GM23338 (cell line): Measurements from ENCODE around the gene ANKH.

ENCODE experiments used
- CTCF ChIP-seq, 2 experiments: fragments of 200-600 bp in 1 of 2; sonication (generic) in 1 of 2; conservative IDR thresholded peaks; 2 replicates each; pipeline versions ENCODE4 v1.5.1 to v1.6.1; 2016 to 2017; ENCODE audit warnings: antibody characterized with exemption in 2 of 2, low read depth in 2 of 2, mild to moderate bottlenecking in 2 of 2, moderate library complexity in 1 of 2
- EZH2 ChIP-seq: fragments of 200-600 bp; sonication (generic); IDR thresholded peaks from one replicate; pipeline ENCODE4 v1.8.0; 2017; ENCODE audit warnings: antibody characterized with exemption, mild to moderate bottlenecking, low read depth; ENCODE audit not compliant: unreplicated experiment
- JUNB ChIP-seq: IDR thresholded peaks from one replicate; pipeline ENCODE4 v1.6.1; 2016; ENCODE audit warnings: antibody characterized with exemption; ENCODE audit not compliant: unreplicated experiment
- NANOG ChIP-seq: IDR thresholded peaks from 2 replicates; pipeline ENCODE4 v1.6.1; 2016; ENCODE audit warnings: antibody characterized with exemption, borderline replicate concordance
- POLR2AphosphoS5 ChIP-seq: IDR thresholded peaks from 2 replicates; pipeline ENCODE4 v1.6.1; 2016; ENCODE audit warnings: antibody characterized with exemption, low read depth
- REST ChIP-seq: IDR thresholded peaks from one replicate; pipeline ENCODE4 v1.6.1; 2018; ENCODE audit warnings: antibody characterized with exemption; ENCODE audit not compliant: unreplicated experiment
- STAT1 ChIP-seq: IDR thresholded peaks from one replicate; pipeline ENCODE4 v1.6.1; 2016; ENCODE audit warnings: antibody characterized with exemption; ENCODE audit not compliant: unreplicated experiment

- no peak for TF ChIP-seq CTCF (conservative IDR thresholded peaks at IDR 0.05; ENCODE audit: low read depth in 2 of 2)
- TF ChIP-seq POLR2AphosphoS5, result no peak
- TF ChIP-seq EZH2, result no peak
- no peak for TF ChIP-seq JUNB
- TF ChIP-seq NANOG, result no peak
- no peak for TF ChIP-seq REST
- no peak for TF ChIP-seq STAT1
These were observed 1.9 kb downstream of the ANKH start for GRCh38 chr5:14869668-14870164.
